ENCODE data around the gene RPS27L.

- TF ChIP-seq TAF1 (IDR thresholded peaks at IDR 0.05; ENCODE audit: low read depth, low read length), result no peak
- no peak for TF ChIP-seq POLR2A (IDR thresholded peaks at IDR 0.05; ENCODE audit: control extremely low read depth in 1 of 2, low read depth in 2 of 2, low read length in 2 of 2)
- no peak for TF ChIP-seq CTCF (IDR thresholded peaks at IDR 0.05; ENCODE audit: control extremely low read depth in 1 of 3, insufficient read depth in 1 of 3, low read depth in 1 of 3, low read length in 3 of 3)
- no peak for TF ChIP-seq ATF2 (IDR thresholded peaks at IDR 0.05; ENCODE audit: low read length)
- TF ChIP-seq CEBPB (IDR thresholded peaks at IDR 0.05; ENCODE audit: low read depth, low read length), result no peak
- no peak for TF ChIP-seq JUND (IDR thresholded peaks at IDR 0.05; ENCODE audit: low read length)
- no peak for TF ChIP-seq MAFK (IDR thresholded peaks at IDR 0.05; ENCODE audit: low read depth, low read length)
- no peak for TF ChIP-seq RFX5 (IDR thresholded peaks at IDR 0.05; ENCODE audit: borderline replicate concordance, low read depth, low read length)
- TF ChIP-seq HDAC6 (IDR thresholded peaks at IDR 0.05; ENCODE audit: low read depth, low read length), result no peak
- TF ChIP-seq HDAC2 (IDR thresholded peaks at IDR 0.05; ENCODE audit: borderline replicate concordance in 1 of 2, low read depth in 2 of 2, low read length in 2 of 2), result no peak
- no peak for TF ChIP-seq EP300 (IDR thresholded peaks at IDR 0.05; ENCODE audit: borderline replicate concordance in 1 of 2, low read depth in 2 of 2, low read length in 2 of 2)
- no peak for TF ChIP-seq EZH2 (IDR thresholded peaks at IDR 0.05; ENCODE audit: low read depth, low read length, severe bottlenecking)
Observed at GRCh38 chr15:63145426-63145825, 11.9 kb downstream of the RPS27L start.

Data from H1 (cell line).